GM13976 (cell line): ENCODE measurements around the gene PPOX.

Source experiments
- DNase-seq: peaks from one replicate; pipeline ENCODE4 v3.0.0; 2012; ENCODE audit warnings: low spot score
- CTCF ChIP-seq: IDR thresholded peaks from 2 replicates; pipeline ENCODE4 v1.5.1; 2012; ENCODE audit warnings: borderline replicate concordance, mild to moderate bottlenecking; ENCODE audit not compliant: insufficient read depth; ENCODE audit errors: extremely low read depth, missing control alignments, control extremely low read depth
- in situ Hi-C: fragments of 300-500 bp; cut with MboI; formaldehyde crosslinking; loops from one replicate; pipeline ENCODE4 v1.12.0; 2022; ENCODE audit warnings: low sequenced_read_pairs, mixed read lengths, inconsistent platforms; ENCODE audit not compliant: unreplicated experiment

The PPOX gene

DNA sequence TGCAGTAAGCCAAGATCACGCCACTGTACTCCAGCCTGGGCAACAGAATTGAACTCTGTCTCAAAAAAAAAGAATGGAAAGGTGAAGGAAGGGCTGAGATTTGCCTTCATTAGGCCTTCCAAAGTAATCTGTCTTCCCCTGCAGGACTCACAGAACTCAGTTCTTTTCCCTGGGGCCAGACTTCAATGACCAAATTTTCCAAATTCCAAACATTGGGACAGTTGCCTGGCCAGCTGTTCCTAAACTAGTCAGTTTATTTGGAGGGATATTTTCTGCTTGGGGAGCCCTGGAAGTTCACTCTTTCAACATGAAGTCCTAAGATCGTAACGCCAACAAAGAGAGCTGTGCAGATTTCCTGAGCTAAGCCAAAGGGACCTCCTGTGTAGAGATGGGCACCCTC lies 28.3 kb upstream of the PPOX start:
- in situ Hi-C loops = no loop called here
- DNase-seq = no peak
- no peak for TF ChIP-seq CTCF

DNA sequence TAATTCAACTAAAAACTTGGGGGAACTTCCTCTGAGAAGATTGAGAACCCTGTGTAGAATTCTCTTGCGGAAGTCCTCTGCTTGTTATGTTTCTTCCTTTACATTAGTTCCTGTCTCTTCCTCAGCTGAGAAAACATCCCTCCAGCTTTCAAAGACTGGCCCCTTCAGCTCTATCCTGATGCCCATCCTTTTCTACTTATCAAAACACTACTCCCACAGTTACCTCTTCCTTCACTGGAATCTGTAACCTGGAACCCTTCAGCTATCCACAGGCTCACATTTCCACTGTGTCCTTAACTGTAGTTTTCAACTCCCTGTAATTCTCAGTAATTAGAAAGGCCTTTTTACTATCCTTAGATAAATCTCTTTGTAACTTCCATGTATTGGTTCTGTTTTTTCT lies 27.8 kb upstream of the PPOX start:
- in situ Hi-C loops = no loop called here
- no peak for DNase-seq
- TF ChIP-seq CTCF = no peak

- DNase-seq = peak; percentile 59
- in situ Hi-C loops = no loop called here
- peak; percentile 31 for TF ChIP-seq CTCF
Observed at GRCh38 chr1:161139766-161140165, 26.5 kb upstream of the PPOX start.

GRCh38 chr1:161140755-161141400 lies 25.3 kb upstream of the PPOX start:
- TF ChIP-seq CTCF = no peak
- DNase-seq = no peak
- in situ Hi-C loops = no loop called here

DNA sequence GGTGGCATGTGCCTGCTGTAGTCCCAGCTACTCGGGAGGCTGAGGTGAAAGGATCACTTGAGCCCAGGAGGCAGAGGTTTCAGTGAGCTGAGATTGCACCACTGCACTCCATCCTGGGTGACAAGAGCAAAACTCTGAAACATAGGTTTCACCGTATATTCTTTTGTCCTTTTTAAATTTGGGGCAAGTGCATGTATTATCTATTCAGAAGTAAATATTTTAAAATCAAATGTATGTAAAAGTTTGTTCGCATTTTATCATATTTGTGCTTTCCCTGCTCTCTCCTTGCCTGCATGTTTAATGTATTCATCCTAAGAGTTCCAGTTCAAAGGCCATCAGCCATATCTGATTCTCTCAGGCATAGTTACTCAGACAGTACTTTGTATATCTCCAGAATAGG lies 20.4 kb upstream of the PPOX start:
- no peak for DNase-seq
- TF ChIP-seq CTCF = no peak
- in situ Hi-C loops = no loop called here

DNA sequence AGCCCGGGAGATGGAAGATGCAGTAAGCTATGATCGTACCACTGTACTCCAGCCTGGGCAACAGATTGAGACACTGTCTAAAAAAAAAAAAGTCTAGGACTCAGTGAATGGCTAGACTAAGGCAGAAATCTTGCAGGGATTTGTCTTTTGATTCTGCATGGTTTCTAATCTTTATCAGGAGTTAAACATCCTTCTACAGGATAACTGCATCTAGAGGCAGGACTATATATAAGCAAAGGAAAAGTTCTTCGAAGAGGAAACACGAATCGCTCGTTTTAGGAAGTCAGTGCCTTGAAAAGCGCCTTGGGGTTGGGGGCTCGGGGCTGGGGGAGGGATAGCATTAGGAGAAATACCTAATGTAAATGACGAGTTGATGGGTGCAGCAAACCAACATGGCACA lies 13.1 kb upstream of the PPOX start:
- in situ Hi-C loops = no loop called here
- no peak for TF ChIP-seq CTCF
- DNase-seq = no peak
